H9 (cell line): ENCODE data around the gene ADRM1. TPM values are rescaled to one million over a fixed set of nuclear protein-coding genes. Genes with fewer than 3 reads are reported as not detected.

ENCODE experiments used
- DNase-seq: peaks from one replicate; pipeline ENCODE4 v3.0.0-alpha.2; 2017
- H2AFZ ChIP-seq: one replicate; pipeline ENCODE4 v1.6.1; 2013; ENCODE audit warnings: mild to moderate bottlenecking, low read length, control low read depth, moderate library complexity
- H2AK5ac ChIP-seq: 2 replicates; pipeline ENCODE4 v1.6.1; 2013; ENCODE audit warnings: low read length, control low read depth, mixed read lengths; ENCODE audit not compliant: insufficient read length
- H2BK120ac ChIP-seq: one replicate; pipeline ENCODE4 v1.6.1; 2013; ENCODE audit warnings: low read depth, mild to moderate bottlenecking, low read length, control low read depth, inconsistent platforms; ENCODE audit not compliant: poor library complexity, severe bottlenecking
- H2BK12ac ChIP-seq: 2 replicates; pipeline ENCODE4 v1.6.1; 2013; ENCODE audit warnings: low read length, control low read depth, mixed read lengths, low read depth; ENCODE audit not compliant: insufficient read length
- H2BK15ac ChIP-seq: 2 replicates; pipeline ENCODE4 v1.6.1; 2013; ENCODE audit warnings: low read depth, low read length, control low read depth
- H2BK20ac ChIP-seq: one replicate; pipeline ENCODE4 v1.6.1; 2013; ENCODE audit warnings: low read depth, mild to moderate bottlenecking, low read length, control low read depth, inconsistent platforms; ENCODE audit not compliant: poor library complexity, severe bottlenecking
- H2BK5ac ChIP-seq: 2 replicates; pipeline ENCODE4 v1.6.1; 2013; ENCODE audit warnings: low read length, control low read depth, mixed read lengths; ENCODE audit not compliant: insufficient read length
- H3K14ac ChIP-seq: 2 replicates; pipeline ENCODE4 v1.6.1; 2013; ENCODE audit warnings: low read length, control low read depth; ENCODE audit not compliant: insufficient read depth
- H3K18ac ChIP-seq: 2 replicates; pipeline ENCODE4 v1.6.1; 2013; ENCODE audit warnings: low read depth, mild to moderate bottlenecking, mixed read lengths, low read length, control low read depth; ENCODE audit not compliant: insufficient read length
- H3K23ac ChIP-seq: 2 replicates; pipeline ENCODE4 v1.6.1; 2013; ENCODE audit warnings: low read length, control low read depth, mixed read lengths, low read depth; ENCODE audit not compliant: insufficient read length
- H3K23me2 ChIP-seq: 2 replicates; pipeline ENCODE4 v1.6.1; 2013; ENCODE audit warnings: low read depth, mild to moderate bottlenecking, mixed read lengths, low read length, control low read depth; ENCODE audit not compliant: insufficient read length, poor library complexity, severe bottlenecking
- H3K27ac ChIP-seq: 2 replicates; pipeline ENCODE4 v1.5.1; 2013; ENCODE audit warnings: low read length, control low read depth, mixed read lengths, low read depth; ENCODE audit not compliant: insufficient read length
- H3K27me3 ChIP-seq: 2 replicates; pipeline ENCODE4 v1.6.1; 2013; ENCODE audit warnings: low read length, control low read depth, inconsistent platforms; ENCODE audit not compliant: insufficient read depth
- H3K4ac ChIP-seq: 2 replicates; pipeline ENCODE4 v1.6.1; 2013; ENCODE audit warnings: low read depth, mild to moderate bottlenecking, control low read depth, inconsistent platforms, low read length, moderate library complexity
- H3K4me1 ChIP-seq: 2 replicates; pipeline ENCODE4 v1.6.1; 2013; ENCODE audit warnings: low read length, control low read depth, inconsistent platforms; ENCODE audit not compliant: insufficient read depth
- H3K4me2 ChIP-seq: 2 replicates; pipeline ENCODE4 v1.6.1; 2013; ENCODE audit warnings: low read length, control low read depth, mixed read lengths; ENCODE audit not compliant: insufficient read length, insufficient read depth
- H3K56ac ChIP-seq: 2 replicates; pipeline ENCODE4 v1.6.1; 2013; ENCODE audit warnings: low read depth, mild to moderate bottlenecking, mixed read lengths, low read length, control low read depth; ENCODE audit not compliant: insufficient read length
- H3K79me1 ChIP-seq: 2 replicates; pipeline ENCODE4 v1.6.1; 2013; ENCODE audit warnings: low read depth, mild to moderate bottlenecking, moderate library complexity, low read length, control low read depth, inconsistent platforms; ENCODE audit not compliant: insufficient read depth, poor library complexity, severe bottlenecking
- H3K79me2 ChIP-seq: 2 replicates; pipeline ENCODE4 v1.6.1; 2013; ENCODE audit warnings: low read length, control low read depth, inconsistent platforms; ENCODE audit not compliant: insufficient read depth
- H3K9ac ChIP-seq: 2 replicates; pipeline ENCODE4 v1.6.1; 2013; ENCODE audit warnings: low read length, control low read depth, mixed read lengths; ENCODE audit not compliant: insufficient read length; ENCODE audit errors: extremely low read depth
- H3K9me3 ChIP-seq: one replicate; pipeline ENCODE4 v1.6.1; 2013; ENCODE audit warnings: low read depth, low read length, inconsistent platforms; ENCODE audit not compliant: control insufficient read depth
- H3T11ph ChIP-seq: one replicate; pipeline ENCODE4 v1.6.1; 2013; ENCODE audit warnings: mild to moderate bottlenecking, low read length, control low read depth, inconsistent platforms
- H4K20me1 ChIP-seq: one replicate; pipeline ENCODE4 v1.6.1; 2013; ENCODE audit not compliant: control insufficient read depth, insufficient read length, insufficient read depth
- H4K5ac ChIP-seq: 2 replicates; pipeline ENCODE4 v1.6.1; 2013; ENCODE audit warnings: low read depth, mild to moderate bottlenecking, mixed read lengths, low read length, control low read depth; ENCODE audit not compliant: insufficient read length
- H4K8ac ChIP-seq: replicated peaks from 2 replicates; pipeline ENCODE4 v1.6.1; 2013; ENCODE audit warnings: low read length, control low read depth, mixed read lengths, low read depth; ENCODE audit not compliant: insufficient read length
- H4K91ac ChIP-seq: 2 replicates; pipeline ENCODE4 v1.6.1; 2013; ENCODE audit warnings: low read depth, mild to moderate bottlenecking, moderate library complexity, mixed read lengths, low read length, control low read depth; ENCODE audit not compliant: insufficient read length
- H3K27ac Mint-ChIP-seq, 3 experiments: 2 replicates in 2 of 3; 3 replicates in 1 of 3; pipeline ENCODE4 v1.8.0; 2020 to 2021; ENCODE audit warnings: mixed read lengths in 3 of 3, mild to moderate bottlenecking in 1 of 3, moderate library complexity in 1 of 3
- H3K27me3 Mint-ChIP-seq: 2 replicates; pipeline ENCODE4 v1.8.0; 2021; ENCODE audit warnings: low read depth, mild to moderate bottlenecking, moderate library complexity, mixed read lengths
- H3K36me3 Mint-ChIP-seq, 3 experiments: 2 replicates in 2 of 3; 3 replicates in 1 of 3; pipeline ENCODE4 v1.8.0; 2020 to 2021; ENCODE audit warnings: low read depth in 3 of 3, mixed read lengths in 3 of 3; ENCODE audit not compliant: insufficient read depth in 1 of 3
- H3K4me1 Mint-ChIP-seq, 2 experiments: 2 replicates each; pipeline ENCODE4 v1.8.0; 2020; ENCODE audit warnings: mixed read lengths in 2 of 2
- H3K4me3 Mint-ChIP-seq, 2 experiments: 2 replicates in 1 of 2; 3 replicates in 1 of 2; pipeline ENCODE4 v1.8.0; 2020 to 2021; ENCODE audit warnings: mild to moderate bottlenecking in 2 of 2, mixed read lengths in 2 of 2, moderate library complexity in 1 of 2
- H3K9me3 Mint-ChIP-seq, 2 experiments: 2 replicates in 1 of 2; 3 replicates in 1 of 2; pipeline ENCODE4 v1.8.0; 2020; ENCODE audit warnings: mild to moderate bottlenecking in 2 of 2, mixed read lengths in 2 of 2, moderate library complexity in 1 of 2
- WGBS: extraction: QIAGEN DNeasy Blood & Tissue Kit; methylation state at CpG from one replicate; pipeline ENCODE4 v1.1.7; 2013; ENCODE audit warnings: missing lambda C conversion rate, low lambda C conversion rate, mixed read lengths; ENCODE audit not compliant: insufficient read length; ENCODE audit errors: extremely low coverage; 5-methylcytosine and 5-hydroxymethylcytosine counted together
- total RNA-seq: library from RNA; stranded (reverse); gene quantifications from 2 replicates; pipeline ENCODE4 v1.2.1, GENCODE V29; 2021
- TF ChIP-seq, protein P1 (sequence below): fragments of 200-600 bp; sonication (generic); conservative IDR thresholded peaks from 3 replicates; pipeline ENCODE4 v1.8.0; 2021; ENCODE audit warnings: antibody characterized with exemption, mild to moderate bottlenecking

ADRM1 gene
- total RNA-seq, 1 experiment from 2014 or later = 153 TPM

DNA sequence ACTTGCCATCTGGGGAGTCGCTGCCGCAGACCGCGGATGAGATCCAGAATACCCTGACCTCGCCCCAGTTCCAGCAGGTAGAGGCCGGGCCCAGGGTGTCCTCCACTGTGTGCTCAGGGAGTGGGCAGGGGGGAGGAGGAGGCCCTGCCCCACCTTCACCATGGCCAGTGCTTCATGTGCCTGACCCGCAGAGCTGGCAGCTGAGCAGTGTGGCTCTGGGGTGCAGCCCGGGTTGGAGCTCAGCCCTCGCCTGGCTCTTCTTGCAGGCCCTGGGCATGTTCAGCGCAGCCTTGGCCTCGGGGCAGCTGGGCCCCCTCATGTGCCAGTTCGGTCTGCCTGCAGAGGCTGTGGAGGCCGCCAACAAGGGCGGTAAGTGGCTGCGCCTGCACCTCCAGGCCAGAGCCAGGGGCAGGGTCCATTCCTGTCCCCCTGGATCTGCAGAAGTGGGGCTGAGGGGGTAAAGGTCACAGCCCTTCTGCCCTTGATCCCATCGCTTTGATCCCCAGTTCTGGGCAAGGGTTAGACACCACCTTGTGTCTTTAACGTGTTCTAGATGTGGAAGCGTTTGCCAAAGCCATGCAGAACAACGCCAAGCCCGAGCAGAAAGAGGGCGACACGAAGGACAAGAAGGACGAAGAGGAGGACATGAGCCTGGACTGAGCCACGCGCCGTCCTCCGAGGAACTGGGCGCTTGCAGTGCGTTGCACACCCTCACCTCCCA is 5.5 kb downstream of the ADRM1 start:
- WGBS = no CpG with 5 or more reads among the region's 29 CpGs
- Histone ChIP-seq H3K9ac (no peak overlapping the region), H3K79me2 (peaks cover 17% of the 10 kb centered on the region; the same call in 1 of the 2 replicates), H3K9me3 (no peaks in the 10 kb centered on the region), H3K14ac (no peak overlapping the region), H3K18ac (no peak overlapping the region), H4K20me1 (no peaks in the 10 kb centered on the region), H3K4ac (no peak overlapping the region), H2AK5ac (no peak overlapping the region), H4K8ac (no peak overlapping the region), H3K27ac (no peak overlapping the region), H3K4me2 (no peak overlapping the region), H3T11ph (no peak overlapping the region), H3K79me1 (no peaks in the 10 kb centered on the region), H2BK120ac (no peak overlapping the region), H3K23me2 (peaks cover 4% of the 10 kb centered on the region), H3K23ac (no peak overlapping the region), H2BK12ac (no peak overlapping the region), H3K56ac (no peak overlapping the region), H4K5ac (no peak overlapping the region), H4K91ac (no peak overlapping the region), H2BK5ac (no peak overlapping the region), H3K27me3 (no peaks in the 10 kb centered on the region), H3K4me1 (no peaks in the 10 kb centered on the region; the same call in 1 of the 2 replicates), H2AFZ (no peak overlapping the region), H2BK20ac (no peak overlapping the region), H2BK15ac (no peak overlapping the region)
- peaks cover 14 to 19% of the 10 kb centered on the region in 2 experiments for H3K4me1 Mint-ChIP-seq
- TF ChIP-seq, protein P1, sequence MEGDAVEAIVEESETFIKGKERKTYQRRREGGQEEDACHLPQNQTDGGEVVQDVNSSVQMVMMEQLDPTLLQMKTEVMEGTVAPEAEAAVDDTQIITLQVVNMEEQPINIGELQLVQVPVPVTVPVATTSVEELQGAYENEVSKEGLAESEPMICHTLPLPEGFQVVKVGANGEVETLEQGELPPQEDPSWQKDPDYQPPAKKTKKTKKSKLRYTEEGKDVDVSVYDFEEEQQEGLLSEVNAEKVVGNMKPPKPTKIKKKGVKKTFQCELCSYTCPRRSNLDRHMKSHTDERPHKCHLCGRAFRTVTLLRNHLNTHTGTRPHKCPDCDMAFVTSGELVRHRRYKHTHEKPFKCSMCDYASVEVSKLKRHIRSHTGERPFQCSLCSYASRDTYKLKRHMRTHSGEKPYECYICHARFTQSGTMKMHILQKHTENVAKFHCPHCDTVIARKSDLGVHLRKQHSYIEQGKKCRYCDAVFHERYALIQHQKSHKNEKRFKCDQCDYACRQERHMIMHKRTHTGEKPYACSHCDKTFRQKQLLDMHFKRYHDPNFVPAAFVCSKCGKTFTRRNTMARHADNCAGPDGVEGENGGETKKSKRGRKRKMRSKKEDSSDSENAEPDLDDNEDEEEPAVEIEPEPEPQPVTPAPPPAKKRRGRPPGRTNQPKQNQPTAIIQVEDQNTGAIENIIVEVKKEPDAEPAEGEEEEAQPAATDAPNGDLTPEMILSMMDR = no peak
- no peaks in the 10 kb centered on the region for H3K9me3 Mint-ChIP-seq
- DNase-seq = no peak
- no peaks in the 10 kb centered on the region for H3K27me3 Mint-ChIP-seq
- peaks cover 24 to 64% (median 63%) of the 10 kb centered on the region in 3 experiments for H3K36me3 Mint-ChIP-seq
- H3K27ac Mint-ChIP-seq = peak overlapping the region in 1 of 3 experiments; percentile 85; a peak in 2 of 7 replicates
- no peak overlapping the region for H3K4me3 Mint-ChIP-seq
